Measurements from ENCODE around the gene IL23R. TPM values are rescaled to one million over a fixed set of nuclear protein-coding genes. Genes with fewer than 3 reads are reported as not detected.

The IL23R gene
- total RNA-seq, 3 donors from 2014 or later (not counting 1 experiment from before 2014, with no cell fraction given) = 0.31 to 0.55 (median 0.34) TPM

DNA sequence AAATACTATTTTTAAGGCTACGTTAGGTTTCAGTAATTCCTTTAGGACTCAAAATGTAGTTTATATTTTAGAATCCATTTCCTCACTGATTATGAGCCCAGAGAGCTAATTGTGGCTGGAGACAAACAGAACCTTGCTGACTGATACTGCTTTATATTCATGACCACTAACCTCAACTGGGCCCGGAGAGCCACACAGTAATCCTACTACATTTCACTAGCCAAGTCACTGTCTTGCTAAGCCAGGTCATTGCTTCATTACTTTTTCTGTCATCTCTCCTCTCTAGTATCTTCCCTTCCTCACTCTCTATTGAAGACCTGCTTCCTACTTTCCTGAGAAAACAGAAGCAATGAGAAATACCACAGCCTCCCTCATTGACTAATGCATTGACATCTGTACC is 24.7 kb downstream of the IL23R start:
- H3K4me3 ChIP-seq (ENCODE audit: low read length) = no peak overlapping the region
- peaks cover 8% of the 10 kb centered on the region in 2 donors for H3K4me1 Mint-ChIP-seq
- H3K36me3 Mint-ChIP-seq = no peaks in the 10 kb centered on the region
- no peaks in the 10 kb centered on the region for H3K36me3 ChIP-seq (ENCODE audit: control insufficient read depth, insufficient read depth, low read length)
- no peaks in the 10 kb centered on the region for H3K9me3 Mint-ChIP-seq
- ATAC-seq (no peak), DNase-seq (no peak)
- intact Hi-C loops (cut with micrococcal nuclease) = loop anchor here (5.0 to 10.0 kb wide), 3 partner anchors 241 to 496 kb away; partner anchors contain the start of genes DNAI4, GADD45A, MIER1 and SERBP1
- H3K4me3 Mint-ChIP-seq = no peak overlapping the region
- H3K4me1 ChIP-seq (ENCODE audit: control insufficient read depth, insufficient read depth, low read length) = peaks cover 20% of the 10 kb centered on the region
- no peaks in the 10 kb centered on the region for H3K27me3 Mint-ChIP-seq (ENCODE audit: low read depth in 2 of 2)
- TF ChIP-seq CTCF (IDR thresholded peaks at IDR 0.05) = no peak
- no peak overlapping the region for H3K27ac ChIP-seq (ENCODE audit: low read length)
- no peak overlapping the region for H3K27ac Mint-ChIP-seq
- 58% methylated on average over 1 of the region's 2 CpGs for WGBS (ENCODE audit: insufficient coverage)
- H3K27me3 ChIP-seq (ENCODE audit: control insufficient read depth, insufficient read depth, low read length) = no peaks in the 10 kb centered on the region
- H3K9me3 ChIP-seq (ENCODE audit: control insufficient read depth, insufficient read depth, low read length) = no peaks in the 10 kb centered on the region

DNA sequence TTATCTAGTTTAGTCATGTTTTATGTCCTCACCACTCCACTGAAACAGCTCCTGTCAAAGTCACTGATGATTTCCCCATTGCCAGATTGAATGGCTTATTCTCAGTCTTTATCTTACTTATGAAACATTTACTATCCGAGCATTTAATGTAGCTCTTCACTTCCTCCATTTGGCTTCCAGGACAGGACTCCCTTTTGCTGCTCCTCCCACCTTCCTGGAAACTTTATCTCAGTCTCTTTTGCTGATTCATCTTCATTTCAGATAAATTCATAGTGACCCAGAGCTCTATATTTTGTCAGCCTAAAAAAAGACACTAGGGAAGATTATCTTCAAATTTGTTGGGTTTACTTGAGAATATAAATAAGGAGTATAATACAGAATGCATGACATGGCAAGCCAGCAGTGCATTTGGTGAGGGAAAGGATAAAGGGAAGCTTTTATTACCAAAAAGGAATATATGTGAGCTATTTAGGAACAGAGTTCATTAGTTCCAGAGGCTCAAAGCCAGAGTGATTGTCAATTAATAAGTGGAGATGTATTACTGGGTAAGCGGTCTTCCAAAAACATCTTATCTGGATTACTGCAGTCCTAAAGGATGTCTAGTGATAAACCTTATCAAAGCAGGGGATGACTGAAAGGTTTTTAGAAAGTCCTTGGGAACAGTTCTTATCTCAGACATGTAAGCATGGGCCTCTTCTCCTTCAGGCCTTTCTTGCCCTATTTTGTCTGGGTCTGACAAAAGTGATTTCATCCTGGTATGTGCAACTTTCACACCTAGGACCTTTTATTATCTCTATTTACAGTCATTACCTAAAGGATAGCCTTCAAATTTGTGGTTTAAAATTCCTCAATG is 25.6 kb downstream of the IL23R start:
- 93% methylated on average over 2 of the region's 2 CpGs for WGBS (ENCODE audit: insufficient coverage)
- no peak overlapping the region for H3K4me3 ChIP-seq (ENCODE audit: low read length)
- no peak for ATAC-seq

DNA sequence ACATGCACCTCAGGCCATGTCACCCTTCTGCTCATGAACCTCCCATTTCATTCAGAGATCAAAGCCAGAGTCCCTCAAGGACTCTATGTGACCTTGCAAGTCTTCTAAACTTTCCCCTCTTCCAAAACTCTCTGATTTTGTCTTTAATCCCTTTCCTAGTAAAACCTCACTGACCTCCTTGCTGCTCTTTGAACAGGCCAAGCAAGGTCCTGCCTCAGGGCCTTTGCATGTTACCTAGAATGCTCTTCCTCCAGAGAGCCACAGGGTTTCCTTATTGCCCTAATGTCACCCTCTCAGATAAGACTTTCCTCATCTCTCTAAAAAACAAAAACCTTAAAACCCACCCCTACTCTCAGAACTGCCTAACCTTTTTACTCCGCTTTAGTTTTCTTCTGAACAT is 26.6 kb downstream of the IL23R start:
- intact Hi-C loops (cut with micrococcal nuclease) = loop anchor here (5.0 to 10.0 kb wide), 3 partner anchors 239 to 494 kb away; partner anchors contain the start of genes DNAI4, GADD45A, MIER1 and SERBP1
- no peak for TF ChIP-seq CTCF (IDR thresholded peaks at IDR 0.05)
- Mint-ChIP-seq H3K4me1 (peaks cover 16 to 18% of the 10 kb centered on the region in 2 donors), H3K27me3 (ENCODE audit: low read depth in 2 of 2) (peaks cover 0 to 3% of the 10 kb centered on the region in 2 donors), H3K27ac (no peak overlapping the region), H3K9me3 (no peaks in the 10 kb centered on the region), H3K4me3 (no peak overlapping the region), H3K36me3 (peaks cover 8% of the 10 kb centered on the region)
- Histone ChIP-seq H3K27ac (ENCODE audit: low read length) (no peak overlapping the region), H3K4me3 (ENCODE audit: low read length) (no peak overlapping the region), H3K27me3 (ENCODE audit: control insufficient read depth, insufficient read depth, low read length) (no peaks in the 10 kb centered on the region), H3K9me3 (ENCODE audit: control insufficient read depth, insufficient read depth, low read length) (no peaks in the 10 kb centered on the region), H3K36me3 (ENCODE audit: control insufficient read depth, insufficient read depth, low read length) (no peaks in the 10 kb centered on the region), H3K4me1 (ENCODE audit: control insufficient read depth, insufficient read depth, low read length) (peaks cover 24% of the 10 kb centered on the region)
- ATAC-seq (no peak), DNase-seq (no peak)
- 100% methylated on average over 1 of the region's 1 CpG for whole genome bisulfite sequencing (ENCODE audit: insufficient coverage)

More for the DNA sequence above, 25.6 kb downstream of the IL23R start:
- Mint-ChIP-seq H3K9me3 (no peaks in the 10 kb centered on the region), H3K4me1 (peaks cover 11 to 13% of the 10 kb centered on the region in 2 donors), H3K36me3 (peaks cover 4% of the 10 kb centered on the region), H3K27ac (no peak overlapping the region), H3K4me3 (no peak overlapping the region), H3K27me3 (ENCODE audit: low read depth in 2 of 2) (peaks cover 0 to 2% of the 10 kb centered on the region in 2 donors)
- H3K27ac ChIP-seq (ENCODE audit: low read length) = no peak overlapping the region
- intact Hi-C loops (cut with micrococcal nuclease) = loop anchor here (5.0 to 10.0 kb wide), 3 partner anchors 240 to 495 kb away; partner anchors contain the start of genes DNAI4, GADD45A, MIER1 and SERBP1
- no peak for DNase-seq
- H3K27me3 ChIP-seq (ENCODE audit: control insufficient read depth, insufficient read depth, low read length) = no peaks in the 10 kb centered on the region
- H3K4me1 ChIP-seq (ENCODE audit: control insufficient read depth, insufficient read depth, low read length) = peaks cover 24% of the 10 kb centered on the region
- no peaks in the 10 kb centered on the region for H3K36me3 ChIP-seq (ENCODE audit: control insufficient read depth, insufficient read depth, low read length)
- no peak for TF ChIP-seq CTCF (IDR thresholded peaks at IDR 0.05)
- no peaks in the 10 kb centered on the region for H3K9me3 ChIP-seq (ENCODE audit: control insufficient read depth, insufficient read depth, low read length)

Measured in natural killer cell (primary cell).